Measurements from ENCODE around the gene ITGB1. TPM values are rescaled to one million over a fixed set of nuclear protein-coding genes. Genes with fewer than 3 reads are reported as not detected.
A peak's percentile ranks its signal among the peaks of the same experiment; 100 is the strongest.

ITGB1 gene
- total RNA-seq, 2 experiments from 2014 or later, result 113 to 117 TPM

- CTCF ChIA-PET, result interaction anchor here (1.3 to 1.4 kb wide), 3 partner anchors 11 to 49 kb away, joined by 3 to 8 read pairs (median 4); no protein-coding TSS in a partner anchor
- POLR2A ChIA-PET, result interaction anchor here (1.5 kb wide), 1 partner anchor 11 kb away, joined by 5 read pairs; no protein-coding TSS in a partner anchor
- Mint-ChIP-seq H3K36me3 (peaks cover 2% of the 10 kb centered on the region), H3K9me3 (no peaks in the 10 kb centered on the region), H3K4me1 (ENCODE audit: low read depth) (peaks cover 40% of the 10 kb centered on the region), H3K27me3 (peaks cover 4% of the 10 kb centered on the region), H3K27ac (no peak overlapping the region), H3K4me3 (no peak overlapping the region)
- no peak for DNase-seq
- intact Hi-C loops (cut with micrococcal nuclease), result no loop called here
These were observed 2.0 kb upstream of the ITGB1 start for GRCh38 chr10:32960022-32960421.

GRCh38 chr10:32959006-32959920 lies 1.2 kb upstream of the ITGB1 start:
- Mint-ChIP-seq H3K36me3 (peaks cover 2% of the 10 kb centered on the region), H3K4me3 (peak overlapping the region; percentile 90), H3K4me1 (ENCODE audit: low read depth) (peaks cover 48% of the 10 kb centered on the region), H3K27ac (peak overlapping the region; percentile 99), H3K9me3 (no peaks in the 10 kb centered on the region), H3K27me3 (peaks cover 4% of the 10 kb centered on the region)
- intact Hi-C loops (cut with micrococcal nuclease), result loop anchor here (1.0 to 10.0 kb wide), 12 partner anchors 12 to 904 kb away; partner anchors contain the start of genes CCDC7 and KIF5B
- ChIA-PET CTCF (interaction anchor here (0.6 to 1.4 kb wide), 7 partner anchors 12 to 168 kb away, joined by 3 to 8 read pairs (median 3); no protein-coding TSS in a partner anchor), POLR2A (interaction anchor here (0.7 to 1.5 kb wide), 7 partner anchors 12 to 293 kb away, joined by 3 to 9 read pairs (median 4); no protein-coding TSS in a partner anchor)
- DNase-seq, result peak; percentile 64

GRCh38 chr10:32957341-32958084 lies 517 bp downstream of the ITGB1 start:
- CTCF ChIA-PET, result interaction anchor here (0.6 to 1.6 kb wide), 6 partner anchors 13 to 31 kb away, joined by 3 to 4 read pairs (median 4); no protein-coding TSS in a partner anchor

GRCh38 chr10:32956365-32957197 lies 1.4 kb downstream of the ITGB1 start:
- Mint-ChIP-seq H3K27ac (peak overlapping the region; percentile 83), H3K9me3 (no peaks in the 10 kb centered on the region), H3K4me1 (ENCODE audit: low read depth) (peaks cover 65% of the 10 kb centered on the region), H3K36me3 (peaks cover 2% of the 10 kb centered on the region), H3K4me3 (peak overlapping the region; percentile 80), H3K27me3 (peaks cover 4% of the 10 kb centered on the region)
- intact Hi-C loops (cut with micrococcal nuclease), result loop anchor here (5.0 to 10.0 kb wide), 6 partner anchors 161 to 902 kb away; partner anchors contain the start of genes CCDC7 and KIF5B
- ChIA-PET CTCF (interaction anchor here (0.6 to 1.6 kb wide), 6 partner anchors 12 to 32 kb away, joined by 3 to 4 read pairs (median 4); no protein-coding TSS in a partner anchor), POLR2A (interaction anchor here (0.6 to 1.9 kb wide), 8 partner anchors 24 to 202 kb away, joined by 3 to 6 read pairs (median 3); no protein-coding TSS in a partner anchor)
- no peak for DNase-seq

More at GRCh38 chr10:32957341-32958084, 517 bp downstream of the ITGB1 start:
- Mint-ChIP-seq H3K4me1 (ENCODE audit: low read depth) (peaks cover 64% of the 10 kb centered on the region), H3K27ac (peak overlapping the region; percentile 83), H3K36me3 (peaks cover 2% of the 10 kb centered on the region), H3K27me3 (peaks cover 4% of the 10 kb centered on the region), H3K4me3 (peak overlapping the region; percentile 80), H3K9me3 (no peaks in the 10 kb centered on the region)
- intact Hi-C loops (cut with micrococcal nuclease), result loop anchor here (1.0 to 10.0 kb wide), 9 partner anchors 160 to 903 kb away; partner anchors contain the start of genes CCDC7 and KIF5B
- peak; percentile 65 for DNase-seq
- POLR2A ChIA-PET, result interaction anchor here (0.6 to 1.9 kb wide), 6 partner anchors 23 to 182 kb away, joined by 3 to 6 read pairs (median 3); no protein-coding TSS in a partner anchor

GRCh38 chr10:32955790-32956189 lies 2.2 kb downstream of the ITGB1 start:
- Mint-ChIP-seq H3K36me3 (peaks cover 2% of the 10 kb centered on the region), H3K9me3 (no peaks in the 10 kb centered on the region), H3K27ac (peak overlapping the region; percentile 85), H3K27me3 (peaks cover 4% of the 10 kb centered on the region), H3K4me3 (peak overlapping the region; percentile 80), H3K4me1 (ENCODE audit: low read depth) (peaks cover 67% of the 10 kb centered on the region)
- ChIA-PET POLR2A (interaction anchor here (0.7 kb wide), 1 partner anchor 25 kb away, joined by 5 read pairs; no protein-coding TSS in a partner anchor), CTCF (interaction anchor here (0.6 to 1.0 kb wide), 3 partner anchors 14 to 710 kb away, joined by 3 to 4 read pairs (median 4); no protein-coding TSS in a partner anchor)
- DNase-seq, result no peak
- intact Hi-C loops (cut with micrococcal nuclease), result loop anchor here (5.0 to 10.0 kb wide), 6 partner anchors 162 to 901 kb away; partner anchors contain the start of genes CCDC7 and KIF5B

- DNase-seq, result no peak
- peaks cover 71% of the 10 kb centered on the region for H3K4me1 Mint-ChIP-seq (ENCODE audit: low read depth)
- peaks cover 2% of the 10 kb centered on the region for H3K36me3 Mint-ChIP-seq
- peak overlapping the region; percentile 85 for H3K27ac Mint-ChIP-seq
- POLR2A ChIA-PET, result interaction anchor here (0.7 kb wide), 2 partner anchors 16 to 25 kb away, joined by 3 to 5 read pairs; no protein-coding TSS in a partner anchor
- no peaks in the 10 kb centered on the region for H3K9me3 Mint-ChIP-seq
- intact Hi-C loops (cut with micrococcal nuclease), result loop anchor here (5.0 to 10.0 kb wide), 6 partner anchors 162 to 901 kb away; partner anchors contain the start of genes CCDC7 and KIF5B
- peak overlapping the region; percentile 80 for H3K4me3 Mint-ChIP-seq
- peaks cover 4% of the 10 kb centered on the region for H3K27me3 Mint-ChIP-seq
- CTCF ChIA-PET, result interaction anchor here (0.6 to 1.0 kb wide), 2 partner anchors 54 to 710 kb away, joined by 3 to 4 read pairs; no protein-coding TSS in a partner anchor
These were observed 2.7 kb downstream of the ITGB1 start for GRCh38 chr10:32955299-32955772.

GRCh38 chr10:32954545-32955298 lies 3.3 kb downstream of the ITGB1 start:
- H3K4me3 Mint-ChIP-seq, result peak overlapping the region; percentile 80
- ChIA-PET POLR2A (interaction anchor here (0.7 to 1.2 kb wide), 2 partner anchors 16 to 155 kb away, joined by 3 read pairs; no protein-coding TSS in a partner anchor), CTCF (interaction anchor here (1.0 kb wide), 2 partner anchors 12 to 54 kb away, joined by 3 to 4 read pairs; no protein-coding TSS in a partner anchor)
- no peaks in the 10 kb centered on the region for H3K9me3 Mint-ChIP-seq
- H3K36me3 Mint-ChIP-seq, result peaks cover 2% of the 10 kb centered on the region
- peak overlapping the region; percentile 85 for H3K27ac Mint-ChIP-seq
- DNase-seq, result no peak
- intact Hi-C loops (cut with micrococcal nuclease), result loop anchor here (5.0 to 10.0 kb wide), 6 partner anchors 163 to 900 kb away; partner anchors contain the start of genes CCDC7 and KIF5B
- H3K4me1 Mint-ChIP-seq (ENCODE audit: low read depth), result peaks cover 70% of the 10 kb centered on the region
- peaks cover under 1% of the 10 kb centered on the region for H3K27me3 Mint-ChIP-seq

- Mint-ChIP-seq H3K4me3 (peak overlapping the region; percentile 80), H3K27me3 (no peaks in the 10 kb centered on the region), H3K9me3 (no peaks in the 10 kb centered on the region), H3K36me3 (peaks cover 2% of the 10 kb centered on the region), H3K27ac (peak overlapping the region; percentile 85), H3K4me1 (ENCODE audit: low read depth) (peaks cover 68% of the 10 kb centered on the region)
- POLR2A ChIA-PET, result interaction anchor here (1.2 kb wide), 1 partner anchor 155 kb away, joined by 3 read pairs; no protein-coding TSS in a partner anchor
- CTCF ChIA-PET, result interaction anchor here (0.6 to 1.4 kb wide), 4 partner anchors 11 to 50 kb away, joined by 3 to 4 read pairs (median 3); no protein-coding TSS in a partner anchor
- no peak for DNase-seq
- intact Hi-C loops (cut with micrococcal nuclease), result loop anchor here (10.0 kb wide), 2 partner anchors 709 to 899 kb away; partner anchors contain the start of gene KIF5B
These were observed 4.0 kb downstream of the ITGB1 start for GRCh38 chr10:32954080-32954479.

- H3K27me3 Mint-ChIP-seq, result no peaks in the 10 kb centered on the region
- POLR2A ChIA-PET, result interaction anchor here (1.2 kb wide), 1 partner anchor 156 kb away, joined by 3 read pairs; no protein-coding TSS in a partner anchor
- peaks cover 71% of the 10 kb centered on the region for H3K4me1 Mint-ChIP-seq (ENCODE audit: low read depth)
- intact Hi-C loops (cut with micrococcal nuclease), result loop anchor here (10.0 kb wide), 2 partner anchors 709 to 899 kb away; partner anchors contain the start of gene KIF5B
- H3K4me3 Mint-ChIP-seq, result peak overlapping the region; percentile 80
- H3K36me3 Mint-ChIP-seq, result peaks cover 2% of the 10 kb centered on the region
- H3K27ac Mint-ChIP-seq, result peak overlapping the region; percentile 85
- DNase-seq, result peak; percentile 31
- CTCF ChIA-PET, result interaction anchor here (0.6 to 1.4 kb wide), 5 partner anchors 11 to 180 kb away, joined by 3 to 4 read pairs (median 3); no protein-coding TSS in a partner anchor
- H3K9me3 Mint-ChIP-seq, result no peaks in the 10 kb centered on the region
These were observed 4.6 kb downstream of the ITGB1 start for GRCh38 chr10:32953277-32953927.
